ELR (cell line): ENCODE measurements around the gene CRTAC1.

Experiments used
- DNase-seq: peaks from one replicate; pipeline ENCODE4 v3.0.0-alpha.2; 2015; ENCODE audit warnings: low read depth

CRTAC1 gene

DNA sequence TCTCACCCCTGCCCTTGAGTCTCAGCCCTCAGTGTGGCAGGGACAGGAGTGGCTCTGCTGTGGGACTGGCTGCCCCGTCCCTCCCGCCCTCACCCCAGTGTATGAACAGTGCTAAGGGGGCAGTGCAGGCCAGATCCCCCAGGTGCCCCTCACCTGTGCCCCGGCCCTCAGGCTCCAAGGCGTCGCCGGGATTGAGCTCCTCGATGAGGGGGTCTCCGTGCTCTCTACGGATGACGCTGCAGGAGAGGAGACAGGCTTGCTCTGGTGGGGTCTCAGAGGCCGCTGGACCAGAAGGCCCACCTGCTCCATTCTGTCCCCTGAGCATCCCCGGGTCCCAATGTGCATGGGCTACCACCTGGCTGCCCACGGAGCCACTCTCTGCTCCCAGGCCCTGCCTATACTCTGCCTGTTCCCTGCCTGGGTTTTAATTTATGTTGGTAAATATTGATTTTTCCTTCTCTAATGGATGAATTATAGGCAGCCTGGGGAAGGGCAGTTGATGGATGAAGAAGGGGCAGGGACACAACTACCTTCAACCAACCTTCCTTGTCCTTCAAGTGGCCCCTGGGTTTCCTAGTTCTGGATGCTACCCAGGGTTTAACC lies 133.6 kb downstream of the CRTAC1 start:
- no peak for DNase-seq

DNA sequence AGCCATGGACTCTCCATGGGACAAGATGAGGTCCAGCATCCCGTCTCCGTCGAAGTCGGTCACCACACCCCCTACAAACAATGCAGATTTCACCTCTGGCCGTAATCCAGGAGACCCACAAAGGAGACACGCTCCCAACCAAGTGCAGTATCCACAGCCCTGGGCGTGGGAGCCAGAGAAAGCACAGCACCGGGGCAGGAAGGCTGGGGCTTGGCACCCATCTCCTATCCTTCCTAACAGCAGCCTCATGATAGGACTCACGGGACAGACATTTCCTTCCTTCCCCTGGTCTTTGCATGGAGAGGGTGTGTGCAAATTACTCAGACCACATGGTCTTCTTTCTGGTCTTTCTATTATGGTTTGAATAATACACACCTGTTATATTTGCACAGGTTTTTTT lies 134.5 kb downstream of the CRTAC1 start:
- no peak for DNase-seq

DNA sequence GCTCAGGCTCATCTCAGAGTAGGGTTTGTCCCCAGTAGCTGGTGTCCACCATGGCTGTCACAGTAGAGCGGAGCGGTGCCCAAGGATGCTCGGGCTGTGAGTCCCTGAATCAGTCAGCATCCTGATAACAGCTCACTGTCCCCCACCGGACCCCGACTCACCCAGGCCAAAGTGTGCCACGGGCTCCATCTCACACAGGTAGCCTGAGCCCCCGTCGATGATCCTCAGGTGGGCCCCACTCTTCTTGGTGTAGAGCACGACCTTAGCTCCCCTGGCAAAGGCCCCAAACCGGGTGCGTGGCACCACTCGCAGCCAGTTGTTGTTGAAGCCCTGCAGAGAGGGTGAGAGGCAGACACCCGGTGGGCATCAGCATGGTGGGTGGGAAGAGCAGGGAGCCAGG lies 135.3 kb downstream of the CRTAC1 start:
- DNase-seq = no peak

DNA sequence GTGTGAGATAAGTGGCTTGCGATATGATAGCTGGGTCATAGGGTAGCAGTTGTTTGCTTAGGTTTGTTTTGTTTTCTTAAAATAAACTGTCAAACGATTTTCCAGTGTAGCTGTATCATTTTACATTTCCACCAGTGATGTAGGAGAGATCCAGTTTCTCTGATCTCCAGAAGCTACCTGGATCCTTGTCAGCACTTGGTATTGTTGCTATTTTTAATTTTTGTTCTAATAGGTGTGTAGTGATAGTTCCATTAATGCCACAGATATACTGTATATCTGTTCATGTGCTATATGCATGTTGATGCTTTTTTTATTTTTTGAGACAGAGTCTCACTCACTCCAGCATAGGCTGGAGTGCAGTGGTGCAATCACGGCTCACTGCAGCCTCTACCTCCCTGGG lies 136.3 kb downstream of the CRTAC1 start:
- DNase-seq = no peak

DNA sequence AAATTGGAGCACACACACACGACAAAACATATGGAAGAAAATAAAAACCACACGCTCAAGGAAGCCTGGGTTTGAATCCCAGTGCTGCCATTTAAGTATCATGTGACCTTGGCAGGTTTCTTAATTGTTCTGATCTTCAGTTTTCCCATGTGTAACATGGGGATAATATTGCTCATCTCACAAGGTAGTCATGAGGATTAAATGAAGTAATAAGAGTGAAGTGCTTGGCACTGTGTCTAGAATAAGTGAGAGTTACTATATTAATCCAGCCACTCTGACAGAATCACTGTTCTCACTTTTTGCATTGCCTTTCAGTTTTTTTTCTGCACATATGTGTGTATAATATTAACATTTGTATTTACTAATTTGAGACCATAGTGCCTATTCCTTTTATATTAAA lies 137.5 kb downstream of the CRTAC1 start:
- no peak for DNase-seq

DNA sequence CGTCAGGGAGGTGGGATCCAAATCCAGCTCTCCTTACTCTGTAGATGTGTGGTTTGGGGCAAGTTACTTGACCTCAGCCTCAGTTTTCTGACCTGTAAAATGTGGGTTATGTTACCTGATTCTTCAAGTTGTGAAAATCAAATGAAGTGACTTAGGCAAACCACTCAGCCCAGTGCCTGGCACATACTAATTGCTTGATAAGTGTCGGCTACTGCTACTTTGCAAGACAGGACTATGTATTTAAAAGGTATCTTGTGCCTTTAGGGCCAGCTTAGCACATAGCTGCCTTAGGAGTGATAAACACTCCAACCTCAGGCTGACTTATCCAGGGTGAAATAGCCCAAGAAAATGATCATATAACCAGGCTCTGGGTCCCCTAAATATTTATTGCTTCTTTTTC lies 137.9 kb downstream of the CRTAC1 start:
- no peak for DNase-seq

DNA sequence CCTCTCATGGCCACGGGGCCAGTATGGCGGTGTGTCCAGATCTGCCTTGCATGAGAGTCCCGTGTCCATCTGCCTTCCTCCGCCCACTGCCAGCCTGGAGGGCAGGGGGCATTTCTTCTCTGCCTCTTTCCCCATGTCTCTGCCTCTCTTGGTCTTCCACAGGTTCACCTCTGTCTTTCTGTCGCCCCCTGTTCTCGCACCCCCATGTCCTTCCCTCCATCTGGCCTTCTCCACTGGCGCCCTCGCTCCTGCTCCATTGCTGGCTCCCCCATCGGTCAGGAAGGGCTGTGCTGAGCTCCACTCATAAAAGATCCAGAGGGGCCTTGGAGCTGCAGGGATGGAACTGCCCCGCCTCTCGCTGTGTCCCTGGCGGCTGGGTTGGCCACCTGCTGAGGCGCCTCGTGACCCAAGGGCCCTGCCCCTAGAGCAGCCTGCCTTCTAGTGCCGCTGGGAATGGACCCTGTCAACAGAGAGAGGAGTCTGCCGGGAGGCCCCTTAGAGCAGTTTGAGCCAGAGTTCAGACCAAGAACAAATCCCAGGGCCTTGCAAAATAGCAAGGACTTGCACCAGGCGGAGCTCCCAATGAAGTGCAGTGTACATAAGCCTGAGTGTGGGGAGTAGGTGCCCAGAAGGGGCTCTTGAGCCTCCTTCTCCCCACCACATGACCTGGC lies 138.8 kb downstream of the CRTAC1 start:
- DNase-seq = no peak

DNA sequence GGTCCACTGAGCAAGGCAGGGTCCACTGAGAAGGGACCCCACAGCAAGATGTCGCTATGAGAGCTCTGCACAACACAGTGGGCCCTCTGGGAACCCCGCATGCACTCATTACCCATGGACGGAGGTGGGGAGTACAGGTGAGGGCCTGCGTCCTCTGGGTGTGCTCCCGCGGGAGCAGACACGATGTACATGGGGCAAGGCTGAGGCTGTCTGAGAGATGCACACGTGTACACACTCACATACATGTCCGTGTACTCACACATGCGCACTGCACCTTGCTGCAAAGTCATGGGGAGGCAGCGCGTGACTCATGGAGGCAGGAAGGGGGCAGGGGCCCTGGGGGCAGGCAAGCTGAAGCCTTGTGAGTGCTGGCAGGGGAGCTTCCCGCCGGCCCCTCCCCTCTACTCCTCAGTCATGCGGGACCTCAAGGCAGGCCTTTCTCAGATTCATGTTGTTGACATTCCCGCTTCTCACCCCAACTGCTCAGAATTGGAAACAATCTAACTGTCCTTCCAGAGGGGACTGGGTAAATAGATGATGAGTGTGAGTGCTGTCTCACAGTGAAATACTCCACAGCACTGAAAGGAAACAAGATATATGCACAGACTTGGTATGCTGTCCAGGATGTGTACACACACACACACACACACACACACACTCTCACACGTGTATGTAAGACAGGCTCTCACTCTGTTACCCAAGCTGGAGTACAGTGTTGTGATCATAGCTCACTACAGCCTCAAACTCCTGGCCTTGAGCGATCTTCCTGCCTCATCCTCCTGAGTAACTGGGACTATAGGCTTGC lies 140.8 kb downstream of the CRTAC1 start:
- DNase-seq = peak; percentile 84

DNA sequence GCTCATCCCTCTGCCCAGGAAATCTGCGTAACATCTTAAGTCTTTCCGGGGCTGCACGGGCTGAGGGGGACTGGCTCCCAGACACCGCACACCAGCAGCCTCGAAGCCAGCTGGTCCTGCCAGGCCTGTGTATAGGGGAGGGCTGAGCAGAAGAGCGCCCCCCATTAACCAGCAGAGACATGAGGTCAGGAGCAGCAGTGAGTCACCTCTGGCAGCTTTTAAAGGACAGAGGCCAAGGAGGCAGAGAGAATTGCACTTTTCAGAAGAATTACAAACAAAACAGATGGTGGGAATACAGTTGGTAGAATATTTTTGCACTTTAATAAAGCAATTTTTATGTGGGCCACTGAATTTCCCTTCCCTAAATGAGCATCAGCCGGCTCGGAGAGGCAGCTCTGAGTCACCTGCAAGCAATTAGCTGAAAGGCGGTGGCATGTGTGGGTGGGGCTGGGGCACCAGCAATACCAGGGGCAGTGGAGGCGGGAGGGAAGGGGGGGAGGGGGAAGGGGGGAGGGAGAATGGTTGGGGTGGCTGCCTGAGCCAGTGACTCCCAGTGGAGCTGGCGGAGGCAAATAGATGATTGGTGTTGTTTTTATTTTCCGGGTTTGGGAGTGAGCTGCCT lies 141.7 kb downstream of the CRTAC1 start:
- peak; percentile 69 for DNase-seq

DNA sequence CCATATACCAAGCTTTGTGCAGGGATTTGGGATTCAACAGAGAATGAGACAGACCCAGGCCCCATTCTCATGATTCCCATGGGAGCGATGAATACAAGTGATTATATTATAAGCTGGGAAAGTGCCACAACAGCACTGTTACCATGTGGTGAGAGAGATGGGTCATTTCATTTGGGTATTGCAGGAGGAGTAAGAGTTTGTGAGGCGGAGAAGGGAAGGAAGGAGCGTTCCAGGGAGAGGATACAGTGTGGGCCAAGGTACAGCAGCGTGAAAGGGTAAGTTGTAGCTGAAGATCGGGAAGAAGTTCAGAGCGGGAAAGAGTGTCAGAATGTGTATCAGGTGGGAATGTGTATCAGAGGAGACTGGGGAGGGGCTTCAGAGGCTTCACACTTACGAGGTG lies 142.3 kb downstream of the CRTAC1 start:
- DNase-seq = no peak

DNA sequence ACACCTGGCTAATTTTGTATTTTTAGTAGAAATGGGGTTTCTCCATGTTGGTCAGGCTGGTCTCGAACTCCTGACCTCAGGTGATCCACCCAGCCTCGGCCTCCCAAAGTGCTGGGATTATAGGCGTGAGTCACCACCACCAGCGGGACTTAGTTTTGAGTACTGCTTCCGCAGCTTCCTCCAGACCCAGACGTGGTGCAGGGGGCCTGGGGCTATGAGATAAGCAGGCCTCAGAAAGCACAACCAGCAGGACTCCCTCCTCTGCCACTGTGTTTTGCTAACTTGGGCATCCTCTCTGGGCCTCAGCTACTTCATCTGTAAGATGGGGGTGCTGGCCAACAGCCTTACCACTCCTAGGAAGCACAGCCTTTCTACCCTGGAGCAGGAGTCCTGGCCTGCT lies 143.0 kb downstream of the CRTAC1 start:
- DNase-seq = peak; percentile 21

DNA sequence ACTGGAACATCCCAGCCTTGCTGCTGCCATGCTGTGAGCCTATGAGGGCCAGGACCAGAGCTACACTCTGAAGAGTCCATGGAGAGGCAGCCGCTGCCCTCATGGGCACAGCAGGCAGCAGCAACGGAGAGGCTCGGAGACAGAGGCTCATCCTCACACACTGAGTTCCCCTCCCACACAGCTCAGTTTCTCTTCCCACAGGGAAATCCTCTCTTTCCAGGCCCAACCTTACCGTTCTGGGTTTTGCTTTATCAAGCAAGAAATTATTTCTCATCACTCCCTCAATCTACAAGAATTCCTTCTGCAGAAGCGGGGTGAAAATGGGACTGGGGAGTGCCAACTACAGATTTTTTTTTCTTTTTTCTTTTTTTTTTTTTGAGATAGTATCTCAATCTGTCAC lies 144.1 kb downstream of the CRTAC1 start:
- no peak for DNase-seq

DNA sequence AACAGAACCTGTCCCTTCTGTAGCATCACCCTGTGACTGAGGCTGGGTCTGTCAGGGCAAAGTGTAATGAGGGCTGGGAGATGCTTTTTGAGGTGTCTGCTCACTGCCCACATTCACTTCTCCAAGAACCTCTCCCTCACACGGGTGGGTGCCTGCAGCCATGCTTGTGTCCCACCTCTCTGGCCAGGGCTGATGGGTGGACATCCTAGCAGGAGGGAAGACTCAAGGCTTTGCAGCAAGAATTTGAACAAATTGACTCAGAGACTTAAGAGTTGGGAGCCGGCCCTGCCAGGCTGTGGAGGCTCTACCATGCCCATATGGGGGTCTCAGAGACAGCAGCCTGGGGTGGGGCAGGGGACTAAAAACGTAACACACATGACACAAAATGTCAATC lies 147.3 kb downstream of the CRTAC1 start:
- no peak for DNase-seq

DNA sequence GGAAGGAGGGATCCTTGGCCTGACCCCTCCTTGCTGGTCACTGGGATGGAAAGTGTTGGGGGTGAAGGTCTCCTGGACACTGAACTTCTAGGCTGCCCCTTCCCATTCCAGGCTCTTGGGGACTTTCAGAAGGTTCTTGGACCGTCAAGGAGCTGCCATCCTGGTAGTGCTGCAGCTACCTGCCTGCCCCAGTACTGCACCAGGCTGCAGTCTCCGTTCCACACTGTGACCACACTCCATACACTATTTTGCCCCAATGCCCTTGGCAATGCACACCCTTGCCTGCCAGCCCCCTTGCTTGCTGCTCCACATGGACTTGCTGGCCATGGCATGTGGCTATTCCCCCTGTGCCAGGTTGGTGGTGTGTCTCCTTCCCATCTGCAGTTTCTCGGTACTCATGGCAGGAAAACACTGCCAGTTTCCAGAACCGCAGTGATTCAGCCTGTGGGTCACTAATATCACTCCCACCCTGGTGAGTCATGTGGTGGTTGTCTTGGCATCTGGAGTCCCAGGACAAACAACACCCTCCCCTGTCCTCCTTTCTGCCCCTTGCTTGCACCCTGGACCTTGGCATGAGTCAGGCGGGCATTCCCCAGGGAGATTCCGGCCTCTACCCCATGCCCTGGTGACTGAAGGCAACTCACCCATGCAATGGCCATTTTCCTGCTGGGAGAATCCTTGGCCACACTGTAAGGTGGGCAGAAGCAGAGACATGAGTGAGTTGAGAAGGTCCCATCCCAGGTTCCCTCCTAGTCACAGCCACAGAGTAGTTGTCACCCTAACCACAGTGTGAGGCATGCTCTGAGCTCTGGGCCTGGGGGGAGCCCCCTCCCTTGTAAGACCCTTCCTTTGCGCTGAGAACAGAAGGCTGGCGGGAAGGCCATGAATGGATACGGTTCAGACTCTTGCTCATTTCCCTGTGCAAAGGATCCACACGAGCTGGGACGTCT lies 148.0 kb downstream of the CRTAC1 start:
- DNase-seq = peak; percentile 85

DNA sequence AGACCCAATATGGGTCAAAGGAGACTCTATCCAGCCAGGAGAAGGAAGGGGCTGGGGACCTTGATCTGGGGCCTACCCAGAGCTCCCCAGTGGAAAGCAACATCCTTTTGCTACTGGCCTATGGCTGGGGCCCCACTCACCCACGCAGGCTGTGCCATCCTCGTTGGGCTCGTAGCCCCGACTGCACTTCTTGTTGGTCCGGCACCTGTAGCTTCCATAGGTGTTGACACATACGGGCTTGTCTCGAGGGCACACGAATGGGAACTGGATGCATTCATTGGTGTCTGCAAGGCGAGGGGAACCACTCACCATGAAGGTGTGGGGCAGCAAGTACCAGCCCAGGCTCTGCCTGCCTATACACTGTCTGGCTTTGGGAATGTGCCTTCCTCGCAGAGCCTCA lies 150.3 kb downstream of the CRTAC1 start:
- no peak for DNase-seq

DNA sequence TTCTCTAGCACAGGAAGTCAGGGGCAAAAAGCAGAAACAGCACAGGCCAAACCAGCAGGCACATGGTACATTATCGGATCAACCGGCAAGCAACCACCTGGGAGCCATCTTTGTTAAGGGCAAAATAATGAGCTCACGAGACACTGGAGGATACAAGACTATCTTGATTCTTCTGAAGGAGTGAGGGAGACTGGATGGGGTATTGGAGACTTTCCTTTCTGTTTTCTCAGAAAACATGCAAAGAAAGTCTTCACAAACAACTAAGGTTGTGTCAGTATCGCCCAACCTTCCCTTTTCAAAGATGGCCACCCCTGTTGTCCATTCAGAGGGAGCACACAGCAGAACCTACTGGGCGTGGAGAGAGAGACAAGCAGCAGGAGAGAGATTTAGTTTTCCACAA lies 151.2 kb downstream of the CRTAC1 start:
- no peak for DNase-seq

DNA sequence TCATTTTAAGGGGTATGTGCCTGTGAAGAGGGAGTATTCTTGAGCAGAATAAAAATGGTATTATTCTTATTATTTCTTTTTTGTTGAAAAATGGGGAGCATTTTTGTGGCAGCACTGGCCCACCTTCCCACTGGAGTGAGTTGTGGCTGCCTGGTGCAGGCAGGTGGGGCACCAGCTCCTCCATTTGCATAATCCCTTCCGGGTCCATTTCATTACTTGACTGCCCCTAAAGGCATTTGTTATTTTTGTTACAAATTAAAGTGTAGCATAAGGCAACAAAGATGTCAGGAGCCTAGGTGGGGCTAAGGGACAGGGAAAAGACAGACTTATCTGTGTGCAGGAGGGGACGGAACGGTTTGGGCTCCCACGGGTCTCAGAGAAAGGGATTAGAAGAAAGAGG lies 154.0 kb downstream of the CRTAC1 start:
- no peak for DNase-seq

DNA sequence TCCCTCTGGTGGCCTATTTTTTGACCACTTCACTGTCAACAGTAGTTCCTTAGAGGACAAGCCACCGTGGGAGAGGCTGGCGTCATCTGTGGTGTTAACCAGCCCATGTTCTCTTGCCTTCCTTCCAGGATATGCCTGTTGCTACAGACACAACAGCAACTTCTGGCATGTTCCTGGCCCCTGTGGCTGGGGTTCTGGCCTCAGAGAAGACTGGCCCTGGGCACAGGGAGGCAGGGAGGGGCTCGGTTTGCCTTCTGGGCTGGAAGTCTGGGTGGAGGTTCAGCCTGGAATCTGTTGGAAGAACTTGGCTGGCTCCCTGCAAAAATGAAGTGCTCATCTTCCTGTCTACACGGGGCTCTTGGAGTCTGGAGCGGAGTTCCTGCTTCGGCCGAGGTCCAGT lies 155.0 kb downstream of the CRTAC1 start:
- no peak for DNase-seq

DNA sequence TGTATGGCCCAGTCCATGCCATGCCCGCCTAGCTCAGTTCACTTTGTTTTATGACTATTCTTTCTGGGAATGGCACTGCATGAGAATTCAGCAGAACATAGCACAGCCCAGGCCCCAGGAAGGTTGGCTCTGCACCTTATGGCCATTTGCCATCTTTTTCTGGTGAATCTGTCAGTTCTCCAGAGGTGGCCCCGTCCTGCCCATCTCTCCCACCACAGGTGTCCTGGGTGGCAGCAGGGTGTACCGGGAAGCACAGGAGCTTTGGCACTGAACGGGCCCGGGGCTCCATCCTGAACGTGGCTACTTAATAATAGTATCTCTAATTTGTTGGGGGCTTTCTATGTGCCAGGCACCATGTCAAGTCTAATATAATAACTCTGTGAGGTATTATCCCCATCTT lies 156.1 kb downstream of the CRTAC1 start:
- no peak for DNase-seq

DNA sequence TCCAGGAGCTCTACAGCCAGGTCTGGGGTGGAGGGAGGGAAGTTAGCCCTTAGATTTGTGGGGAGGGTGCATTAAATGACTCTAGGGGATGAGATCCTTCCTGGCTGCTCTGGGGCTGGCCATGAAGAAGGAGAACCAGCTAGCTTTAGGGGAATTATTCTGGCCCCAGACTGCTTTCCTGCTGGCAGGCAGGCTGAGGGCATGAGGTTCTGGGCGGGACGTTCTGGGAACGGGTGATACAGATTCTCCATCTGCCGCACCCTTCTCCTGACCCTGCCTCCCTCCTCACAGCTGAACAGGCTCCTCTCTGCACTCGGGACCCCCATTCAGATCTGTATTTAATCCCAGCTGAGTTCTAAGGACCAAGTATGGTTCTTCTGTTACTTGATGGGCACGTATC lies 156.9 kb downstream of the CRTAC1 start:
- no peak for DNase-seq

DNA sequence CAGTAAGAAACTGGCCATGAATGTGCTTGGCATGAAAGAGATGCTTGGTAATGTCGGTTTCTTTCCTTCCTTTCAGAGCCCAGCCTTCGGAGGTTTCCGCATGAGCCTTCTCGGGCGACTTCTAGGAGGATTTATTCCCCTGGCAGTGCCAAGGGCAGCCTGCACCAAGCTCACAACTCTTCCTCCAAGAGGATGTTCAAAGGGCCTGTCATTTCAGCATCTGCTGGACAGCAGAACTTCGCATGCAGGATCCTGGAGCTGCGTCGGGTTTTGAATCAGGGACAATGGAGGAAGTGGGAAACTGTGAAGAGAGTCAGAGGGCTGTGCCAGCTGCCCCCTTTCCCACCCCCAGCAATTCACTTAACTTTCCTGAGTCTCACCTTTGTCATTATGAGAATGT lies 159.4 kb downstream of the CRTAC1 start:
- DNase-seq = no peak
